K562 (cell line): Measurements from ENCODE around the gene APEX1. TPM values are rescaled to one million over a fixed set of nuclear protein-coding genes. Genes with fewer than 3 reads are reported as not detected.

ENCODE experiments used
- ATAC-seq: fragments of 200-7000 bp; cut with Tn5 transposase; 3 replicates; pipeline ENCODE4 v1.9.1; 2020; ENCODE audit warnings: moderate library complexity
- BruUV-seq: library from RNA; stranded (reverse); fragments of 400-500 nt; replicated peaks from 2 replicates; lab custom pipeline; 2021; lab: Mats Ljungman, UMichigan
- CTCF ChIA-PET: fragments of 300-600 bp; formaldehyde crosslinking; extraction: SDS; loops from one replicate; lab custom pipeline; 2021; ENCODE audit warnings: low intra/inter-chr PET ratio; lab: Yijun Ruan, JAX
- POLR2A ChIA-PET: fragments of 300-600, 350-650 bp; sonication (Branson Sonifier 250); formaldehyde crosslinking; extraction: SDS; loops from one replicate; lab custom pipeline; 2021; ENCODE audit warnings: antibody characterized with exemption, inconsistent platforms; lab: Yijun Ruan, JAX
- DNase-seq, 4 experiments: peaks; one replicate each; pipeline versions ENCODE4 v3.0.0 to v3.0.0-alpha.2; 2011 to 2018; ENCODE audit warnings: low spot score in 3 of 4, mixed read lengths in 3 of 4; ENCODE audit errors: extremely low read depth in 1 of 4
- FAIRE-seq: peaks from 2 replicates; lab custom pipeline; 2011; peaks lifted over from hg19 to GRCh38; lab: Jason Lieb, UNC
- H2AFZ ChIP-seq: 2 replicates; pipeline ENCODE4 v1.6.0; 2011; ENCODE audit warnings: low read depth, low read length, control low read depth, inconsistent platforms
- H3K27ac ChIP-seq: fragments of 200-600 bp; 3 replicates; pipeline ENCODE4 v1.8.0; 2011; ENCODE audit warnings: low read depth, mild to moderate bottlenecking, control low read depth, inconsistent platforms, low read length, moderate library complexity, mixed read lengths; ENCODE audit errors: extremely low read depth
- H3K27me3 ChIP-seq, 2 experiments: fragments of 300-600 bp in 1 of 2; 2 replicates in 1 of 2; 3 replicates in 1 of 2; pipeline versions ENCODE4 v1.6.0 to v1.8.0; 2011; ENCODE audit warnings: inconsistent platforms in 2 of 2, low read length in 2 of 2, mild to moderate bottlenecking in 1 of 2, mixed read lengths in 1 of 2, moderate library complexity in 1 of 2; ENCODE audit not compliant: control insufficient read depth in 2 of 2, insufficient read depth in 2 of 2
- H3K36me3 ChIP-seq: fragments of 300-600 bp; 3 replicates; pipeline ENCODE4 v1.8.0; 2011; ENCODE audit warnings: mild to moderate bottlenecking, low read length, inconsistent platforms; ENCODE audit not compliant: control insufficient read depth, insufficient read depth
- H3K4me1 ChIP-seq, 2 experiments: fragments of 200-600 bp in 1 of 2; replicated peaks in 1 of 2; 2 replicates in 1 of 2; 3 replicates in 1 of 2; pipeline versions ENCODE4 v1.5.1 to v1.8.0; 2011; ENCODE audit warnings: inconsistent platforms in 2 of 2, low read length in 2 of 2, mild to moderate bottlenecking in 1 of 2, mixed read lengths in 1 of 2, moderate library complexity in 1 of 2; ENCODE audit not compliant: control insufficient read depth in 2 of 2, insufficient read depth in 2 of 2
- H3K4me2 ChIP-seq: 2 replicates; pipeline ENCODE4 v1.6.1; 2011; ENCODE audit warnings: low read length, control low read depth, inconsistent platforms, mixed read lengths; ENCODE audit not compliant: insufficient read depth
- H3K4me3 ChIP-seq: fragments of 200-600 bp; sonication (generic), shearing (Covaris generic); 2 replicates; pipeline ENCODE4 v1.5.1; 2016; ENCODE audit warnings: control low read depth, inconsistent platforms
- H3K79me2 ChIP-seq: fragments of 200-600 bp; 3 replicates; pipeline ENCODE4 v1.8.0; 2011; ENCODE audit warnings: low read length, inconsistent platforms; ENCODE audit not compliant: control insufficient read depth, insufficient read depth
- H3K9ac ChIP-seq, 2 experiments: 2 replicates each; pipeline versions ENCODE4 v1.6.0 to v1.6.1; 2011; ENCODE audit warnings: low read depth in 2 of 2, low read length in 2 of 2, control low read depth in 1 of 2, inconsistent platforms in 1 of 2, mild to moderate bottlenecking in 1 of 2, mixed read lengths in 1 of 2; ENCODE audit not compliant: insufficient read depth in 1 of 2
- H3K9me1 ChIP-seq: one replicate; pipeline ENCODE4 v1.6.0; 2011; ENCODE audit warnings: inconsistent platforms, mild to moderate bottlenecking, low read length, moderate library complexity; ENCODE audit not compliant: control insufficient read depth, insufficient read depth
- H3K9me3 ChIP-seq: replicated peaks from 2 replicates; pipeline ENCODE4 v1.5.1; 2011; ENCODE audit warnings: low read depth, low read length, inconsistent platforms; ENCODE audit not compliant: control insufficient read depth, insufficient read depth
- H4K20me1 ChIP-seq: replicated peaks from 2 replicates; pipeline ENCODE4 v1.6.1; 2011; ENCODE audit warnings: low read length, inconsistent platforms, mixed read lengths; ENCODE audit not compliant: control insufficient read depth, insufficient read depth
- ASH1L ChIP-seq: fragments of 450-650 bp; IDR thresholded peaks from 2 replicates; pipeline ENCODE4 v1.6.1; 2018; ENCODE audit warnings: borderline replicate concordance, mild to moderate bottlenecking, low read depth; ENCODE audit not compliant: partially characterized antibody
- CREM ChIP-seq: IDR thresholded peaks from 2 replicates; pipeline ENCODE4 v1.6.1; 2014; ENCODE audit warnings: antibody characterized with exemption, low read depth
- FOXA1 ChIP-seq: fragments of 450-650 bp; IDR thresholded peaks from 2 replicates; pipeline ENCODE4 v1.6.1; 2016; ENCODE audit warnings: mild to moderate bottlenecking, borderline replicate concordance
- HNRNPLL ChIP-seq: fragments of 200-400 bp; formaldehyde crosslinking; IDR thresholded peaks from 2 replicates; pipeline ENCODE4 v1.6.1; 2017; ENCODE audit warnings: low read length, low read depth, mild to moderate bottlenecking; ENCODE audit not compliant: poor library complexity, severe bottlenecking
- IRF1 ChIP-seq: sonication (generic); formaldehyde crosslinking; IDR thresholded peaks from 2 replicates; pipeline ENCODE4 v1.8.0; 2022; ENCODE audit warnings: missing genetic modification reagents, mild to moderate bottlenecking, borderline replicate concordance
- RREB1 ChIP-seq: fragments of 250-450 bp; sonication (Bioruptor Pico); IDR thresholded peaks from 2 replicates; pipeline ENCODE4 v1.4.0; 2020
- ZBTB5 ChIP-seq: fragments of 450-650 bp; IDR thresholded peaks from 2 replicates; pipeline ENCODE4 v1.6.1; 2017; ENCODE audit warnings: antibody characterized with exemption
- ZFX ChIP-seq: sonication (generic); formaldehyde crosslinking; IDR thresholded peaks from 2 replicates; pipeline ENCODE4 v1.8.0; 2022; ENCODE audit warnings: mild to moderate bottlenecking, missing genetic modification reagents, moderate library complexity
- ZNF282 ChIP-seq: sonication (generic); formaldehyde crosslinking; IDR thresholded peaks from 2 replicates; pipeline ENCODE4 v1.8.1; 2023; ENCODE audit warnings: missing genetic modification reagents
- ZNF76 ChIP-seq: fragments of 250-450 bp; sonication (Bioruptor Pico); IDR thresholded peaks from 2 replicates; pipeline ENCODE4 v1.4.0; 2020; ENCODE audit warnings: mild to moderate bottlenecking, moderate library complexity, borderline replicate concordance
- WGBS: fragments of 100-300 bp; shearing (Covaris generic); methylation state at CpG from one replicate; pipeline ENCODE4 v1.1.6; 2016; ENCODE audit warnings: low coverage, mixed read lengths; ENCODE audit not compliant: insufficient coverage; ENCODE audit errors: missing lambda C conversion rate; 5-methylcytosine and 5-hydroxymethylcytosine counted together
- in situ Hi-C: fragments of 300-500 bp; cut with MboI; formaldehyde crosslinking; loops from 4 replicates; pipeline ENCODE4 v1.15.0; 2018; ENCODE audit warnings: inconsistent platforms, mixed read lengths
- intact Hi-C: fragments of 100-400 bp; cut with micrococcal nuclease; formaldehyde crosslinking; loops from 2 replicates; pipeline ENCODE4 v1.14.2; 2022
- polyA plus RNA-seq, 8 experiments: library from polyadenylated mRNA; depleted of rRNA in 4 of 8; stranded (reverse) in 5 of 8; unstranded in 3 of 8; fragments of >200 nt; fragmentation: Nextera tagmentation in 2 of 8; fragmentation: Illumina TruSeq in 1 of 8; extraction: Ambion mirVana in 2 of 8; extraction: Trizol in 1 of 8; gene quantifications; 2 replicates each; pipeline versions ENCODE4 v1.2.1 to v1.2.3, GENCODE V29; 2011 to 2014; ENCODE audit warnings: inconsistent platforms in 1 of 8, missing spikeins in 1 of 8
- total RNA-seq, 7 experiments: library from RNA; depleted of rRNA in 6 of 7; stranded (reverse); fragments of >200 nt in 6 of 7; fragmentation: Illumina TruSeq in 2 of 7; extraction: Trizol in 2 of 7; gene quantifications; 2 replicates each; pipeline versions ENCODE4 v1.2.1 to v1.2.3, GENCODE V29; 2011 to 2021; ENCODE audit warnings: low replicate concordance in 1 of 7
- TF ChIP-seq, protein P1 (sequence below): IDR thresholded peaks from 2 replicates; pipeline ENCODE4 v1.6.1; 2011; ENCODE audit not compliant: insufficient read length; ENCODE audit errors: extremely low read depth

The APEX1 gene
- total and polyA plus RNA-seq, 9 of the 15 experiments (the other 6 are each of a cell fraction or from before 2014, with no cell fraction given): 50.2 to 274 (median 158) TPM

DNA sequence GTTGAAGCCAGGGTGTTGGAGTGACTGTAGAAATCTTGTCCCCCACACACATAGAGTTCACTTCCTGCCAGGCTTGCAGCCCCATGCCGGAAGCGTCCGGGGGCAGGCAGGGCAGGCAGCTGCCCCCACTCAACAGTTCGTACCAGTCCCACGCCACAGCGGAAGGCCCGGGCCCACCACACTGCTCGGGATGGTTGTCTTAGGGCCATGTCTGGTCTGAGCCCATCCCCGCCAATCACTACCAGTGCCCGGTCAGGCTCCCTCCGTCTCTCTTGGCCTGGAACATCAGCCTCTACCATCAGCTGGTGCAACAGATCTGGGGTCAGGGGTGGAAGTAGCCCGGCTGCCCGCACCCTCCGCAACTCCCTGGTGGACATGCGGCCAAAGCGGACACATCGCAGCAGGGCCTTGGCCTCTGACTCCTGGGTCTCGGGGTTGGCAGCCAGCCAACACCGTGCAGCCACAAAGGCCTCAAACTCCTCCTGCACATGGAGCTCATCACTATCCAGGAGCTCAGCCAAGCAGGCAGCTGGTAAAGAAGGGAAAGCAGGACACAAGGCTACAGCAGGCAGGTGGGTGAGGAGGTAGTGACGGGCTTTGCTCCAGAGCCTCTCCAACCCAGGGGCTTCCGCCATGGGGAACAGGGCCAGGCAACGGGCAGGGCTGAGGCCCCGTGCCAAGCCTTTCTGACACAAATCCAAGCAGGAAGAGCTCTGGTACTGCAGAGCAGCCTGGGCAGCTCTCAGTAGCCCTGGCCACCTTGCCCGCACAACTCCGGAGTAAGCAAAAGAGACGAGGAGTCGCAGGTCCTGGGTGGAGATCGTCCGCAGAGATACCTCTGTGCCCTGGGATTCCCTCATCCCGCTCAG lies 25.0 kb upstream of the APEX1 start:
- no TSS peak for BruUV-seq
- 67% methylated on average over 28 of the region's 30 CpGs for WGBS
- Histone ChIP-seq H3K4me2 (no peak overlapping the region), H3K4me1 (peaks cover 24 to 26% of the 10 kb centered on the region in 2 experiments; a peak in 4 of 5 replicates), H3K9ac (peak overlapping the region in 1 of 2 experiments; percentile 74; a peak in 1 of 4 replicates), H3K27me3 (no peaks in the 10 kb centered on the region), H2AFZ (no peak overlapping the region), H3K36me3 (no peaks in the 10 kb centered on the region), H3K9me1 (no peaks in the 10 kb centered on the region), H3K4me3 (no peak overlapping the region), H4K20me1 (no peaks in the 10 kb centered on the region), H3K79me2 (no peaks in the 10 kb centered on the region; the same call in 2 of the 3 replicates), H3K27ac (no peak overlapping the region), H3K9me3 (no peaks in the 10 kb centered on the region)
- DNase-seq (peak; percentile 44 to 58 (median 46)), ATAC-seq (peak; percentile 42), FAIRE-seq (no peak)
- CTCF ChIA-PET: no interaction called here
- intact Hi-C loops: no loop called here
- POLR2A ChIA-PET: interaction anchor here (0.6 kb wide), 2 partner anchors 10 to 835 kb away, joined by 3 read pairs; no protein-coding TSS in a partner anchor
- in situ Hi-C loops: no loop called here
- TF ChIP-seq ZNF76 (CRISPR knock-in tag): no peak
- no peak for TF ChIP-seq ZBTB5
- TF ChIP-seq ZFX: no peak; the same call in 1 of the 2 replicates
- TF ChIP-seq, protein P1, sequence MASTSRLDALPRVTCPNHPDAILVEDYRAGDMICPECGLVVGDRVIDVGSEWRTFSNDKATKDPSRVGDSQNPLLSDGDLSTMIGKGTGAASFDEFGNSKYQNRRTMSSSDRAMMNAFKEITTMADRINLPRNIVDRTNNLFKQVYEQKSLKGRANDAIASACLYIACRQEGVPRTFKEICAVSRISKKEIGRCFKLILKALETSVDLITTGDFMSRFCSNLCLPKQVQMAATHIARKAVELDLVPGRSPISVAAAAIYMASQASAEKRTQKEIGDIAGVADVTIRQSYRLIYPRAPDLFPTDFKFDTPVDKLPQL: no peak
- TF ChIP-seq ASH1L: no peak
- peak; percentile 81 for TF ChIP-seq HNRNPLL
- TF ChIP-seq ZNF282 (CRISPR knock-in tag): no peak
- no peak for TF ChIP-seq RREB1
- TF ChIP-seq IRF1 (CRISPR knock-in tag): no peak
- TF ChIP-seq FOXA1: no peak
- TF ChIP-seq CREM: no peak
